GM12878 (cell line): ENCODE measurements around the gene TMEM208. TPM values are rescaled to one million over a fixed set of nuclear protein-coding genes. Genes with fewer than 3 reads are reported as not detected.
A peak's percentile ranks its signal among the peaks of the same experiment; 100 is the strongest.

ENCODE experiments used
- ATAC-seq: fragments of 200-7000 bp; cut with Tn5 transposase; 3 replicates; pipeline ENCODE4 v1.9.1; 2020; ENCODE audit warnings: mild to moderate bottlenecking, moderate library complexity
- BruUV-seq: library from RNA; stranded (reverse); fragments of 400-500 nt; replicated peaks from 2 replicates; lab custom pipeline; 2021; lab: Mats Ljungman, UMichigan
- CTCF ChIA-PET: fragments of 300-600 bp; sonication (Branson Sonifier 250); formaldehyde crosslinking; extraction: SDS; loops from one replicate; lab custom pipeline; 2021; ENCODE audit warnings: inconsistent platforms; lab: Yijun Ruan, JAX
- POLR2A ChIA-PET: fragments of 350-600 bp; formaldehyde crosslinking; extraction: SDS; loops from one replicate; lab custom pipeline; 2021; ENCODE audit warnings: inconsistent platforms; lab: Charles Lee
- RAD21 ChIA-PET: fragments of 300-600 bp; sonication (Branson Sonifier 250); formaldehyde crosslinking; loops from one replicate; lab custom pipeline; 2023; ENCODE audit warnings: antibody characterized with exemption; ENCODE audit not compliant: unreplicated experiment; lab: Charles Lee
- SMC1A ChIA-PET: fragments of 300-600 bp; sonication (Branson Sonifier 250); formaldehyde crosslinking; loops from one replicate; lab custom pipeline; 2023; ENCODE audit not compliant: unreplicated experiment, uncharacterized antibody; lab: Charles Lee
- DNase-seq: peaks from one replicate; pipeline ENCODE4 v3.0.0-alpha.2; 2011; ENCODE audit warnings: low read depth, low spot score
- FAIRE-seq: peaks from 3 replicates; lab custom pipeline; 2011; peaks lifted over from hg19 to GRCh38; lab: Jason Lieb, UNC
- H2AFZ ChIP-seq: 2 replicates; pipeline ENCODE4 v1.6.0; 2011; ENCODE audit warnings: low read depth, low read length, control low read depth; ENCODE audit not compliant: control insufficient read depth
- H3K27ac ChIP-seq: 2 replicates; pipeline ENCODE4 v1.5.1; 2011; ENCODE audit warnings: control low read depth; ENCODE audit not compliant: control insufficient read depth, insufficient read depth
- H3K27me3 ChIP-seq, 2 experiments: replicated peaks in 1 of 2; 2 replicates each; pipeline versions ENCODE4 v1.6.0 to v1.6.1; 2011; ENCODE audit warnings: low read length in 1 of 2; ENCODE audit not compliant: control insufficient read depth in 2 of 2, insufficient read depth in 2 of 2
- H3K36me3 ChIP-seq, 2 experiments: 2 replicates each; pipeline ENCODE4 v1.5.1; 2011; ENCODE audit warnings: low read length in 1 of 2; ENCODE audit not compliant: control insufficient read depth in 2 of 2, insufficient read depth in 2 of 2
- H3K4me1 ChIP-seq: 2 replicates; pipeline ENCODE4 v1.6.1; 2011; ENCODE audit warnings: mild to moderate bottlenecking, low read length, moderate library complexity, mixed read lengths; ENCODE audit not compliant: control insufficient read depth, insufficient read depth
- H3K4me2 ChIP-seq: 2 replicates; pipeline ENCODE4 v1.6.0; 2011; ENCODE audit warnings: control low read depth; ENCODE audit not compliant: control insufficient read depth, insufficient read depth
- H3K4me3 ChIP-seq: fragments of 200-600 bp; sonication (generic); 2 replicates; pipeline ENCODE4 v1.5.1; 2016
- H3K79me2 ChIP-seq: 2 replicates; pipeline ENCODE4 v1.6.0; 2011; ENCODE audit warnings: low read length; ENCODE audit not compliant: control insufficient read depth, insufficient read depth
- H3K9ac ChIP-seq: 2 replicates; pipeline ENCODE4 v1.8.0; 2011; ENCODE audit warnings: low read length, control low read depth, mixed read lengths; ENCODE audit not compliant: control insufficient read depth, insufficient read depth
- H3K9me3 ChIP-seq: replicated peaks from 3 replicates; pipeline ENCODE4 v1.5.1; 2011; ENCODE audit warnings: mild to moderate bottlenecking, low read length; ENCODE audit not compliant: control insufficient read depth, insufficient read depth
- H4K20me1 ChIP-seq: 2 replicates; pipeline ENCODE4 v1.6.0; 2011; ENCODE audit not compliant: control insufficient read depth, insufficient read depth
- BHLHE40 ChIP-seq, 2 experiments: fragments of 450-650 bp in 1 of 2; IDR thresholded peaks; 2 replicates each; pipeline ENCODE4 v1.6.1; 2011 to 2017; ENCODE audit warnings: low read depth in 2 of 2, borderline replicate concordance in 1 of 2, improper control_type of control experiment in 1 of 2, low read length in 1 of 2, mild to moderate bottlenecking in 1 of 2
- IKZF2 ChIP-seq, 2 experiments: fragments of 450-650 bp; IDR thresholded peaks; 2 replicates each; pipeline ENCODE4 v1.6.1; 2017; ENCODE audit warnings: mild to moderate bottlenecking in 2 of 2, moderate library complexity in 2 of 2
- JUND ChIP-seq: IDR thresholded peaks from 2 replicates; pipeline ENCODE4 v1.6.1; 2012; ENCODE audit warnings: low read depth, mild to moderate bottlenecking, low read length, improper control_type of control experiment, moderate library complexity
- ZNF207 ChIP-seq: fragments of 450-650 bp; IDR thresholded peaks from 2 replicates; pipeline ENCODE4 v1.6.1; 2014; ENCODE audit warnings: antibody characterized with exemption, mild to moderate bottlenecking, borderline replicate concordance
- ZNF24 ChIP-seq: fragments of 450-650 bp; IDR thresholded peaks from 2 replicates; pipeline ENCODE4 v1.6.1; 2017; ENCODE audit warnings: antibody characterized with exemption, mild to moderate bottlenecking
- WGBS: methylation state at CpG from one replicate; pipeline ENCODE4 v1.1.6; 2016; ENCODE audit warnings: low lambda C conversion rate; ENCODE audit not compliant: insufficient replicate concordance, insufficient coverage; ENCODE audit errors: missing lambda C conversion rate; 5-methylcytosine and 5-hydroxymethylcytosine counted together
- in situ Hi-C: fragments of 300-500 bp; cut with MboI; formaldehyde crosslinking; loops from 9 replicates; pipeline ENCODE4 v1.14.3; 2018; ENCODE audit warnings: mixed read lengths
- intact Hi-C: fragments of 100-400 bp; cut with micrococcal nuclease; formaldehyde crosslinking; loops from one replicate; pipeline ENCODE4 v1.14.2; 2022; ENCODE audit not compliant: unreplicated experiment
- polyA plus RNA-seq, 11 experiments: library from polyadenylated mRNA; depleted of rRNA in 4 of 11; unstranded in 6 of 11; stranded (reverse) in 5 of 11; fragments of >200 nt; fragmentation: Nextera tagmentation in 4 of 11; fragmentation: Illumina TruSeq in 1 of 11; extraction: Ambion mirVana in 4 of 11; extraction: Trizol in 1 of 11; gene quantifications; 1 replicate in 1 of 11; 2 replicates in 10 of 11; pipeline versions ENCODE4 v1.2.1 to v1.2.3, GENCODE V29; 2011 to 2016; ENCODE audit warnings: inconsistent platforms in 2 of 11, missing spikeins in 2 of 11, low read depth in 1 of 11
- total RNA-seq, 4 experiments: library from RNA; depleted of rRNA in 3 of 4; stranded (reverse); fragments of >200 nt in 3 of 4; fragmentation: Illumina TruSeq in 1 of 4; extraction: Trizol in 1 of 4; gene quantifications; 2 replicates each; pipeline versions ENCODE4 v1.2.1 to v1.2.3, GENCODE V29; 2013 to 2021

TMEM208 gene
- total and polyA plus RNA-seq, 10 of the 15 experiments (the other 5 are each of a cell fraction or from before 2014, with no cell fraction given): 34.1 to 244 (median 54.1) TPM

DNA sequence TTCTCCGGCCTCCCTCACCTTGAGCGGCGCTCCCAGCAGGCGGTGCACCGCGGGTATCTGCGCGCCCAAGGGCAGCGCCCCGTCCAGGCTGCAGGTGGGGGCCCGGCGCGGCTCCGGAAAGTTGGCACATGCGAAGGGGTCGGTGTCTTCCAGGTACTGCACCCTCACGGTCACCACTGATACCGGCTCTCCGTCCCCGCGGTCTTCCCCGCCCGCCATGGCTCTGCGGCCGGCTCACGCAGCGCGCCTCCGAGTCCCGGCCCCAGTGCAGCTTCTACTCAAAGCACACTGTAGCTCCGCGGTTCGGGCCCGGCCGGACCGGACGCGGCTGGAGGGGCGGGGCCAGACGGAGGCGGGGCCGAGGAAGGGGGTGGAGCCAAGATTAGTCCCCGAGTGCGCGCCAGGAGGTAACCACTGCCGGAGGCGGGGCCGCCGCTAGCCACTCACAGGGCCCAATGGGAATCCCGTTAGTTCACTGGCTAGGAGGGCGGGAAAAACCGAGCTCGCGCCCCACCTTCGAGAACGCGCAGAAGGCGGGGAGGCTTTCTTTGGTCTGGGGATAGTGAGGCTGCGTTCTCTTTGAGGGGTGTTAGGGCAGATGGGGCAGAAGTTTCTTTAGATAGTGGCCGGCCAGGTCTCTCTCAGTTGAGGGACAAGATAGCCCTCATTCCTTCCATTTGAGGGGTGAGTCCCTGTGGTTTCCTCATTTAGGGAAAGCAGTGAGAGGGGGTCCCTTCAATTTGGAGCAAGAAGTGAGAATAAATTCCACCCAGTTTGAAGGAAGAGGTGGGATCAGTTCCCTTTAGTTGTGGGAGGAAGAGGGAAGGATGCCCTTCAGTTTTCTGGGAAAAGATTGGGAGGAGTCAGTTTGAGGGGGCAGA lies 20.5 kb downstream of the TMEM208 start, which contains the start of gene FHOD1 (continued):
- no peak for TF ChIP-seq ZNF24
- TF ChIP-seq ZNF207: no peak

DNA sequence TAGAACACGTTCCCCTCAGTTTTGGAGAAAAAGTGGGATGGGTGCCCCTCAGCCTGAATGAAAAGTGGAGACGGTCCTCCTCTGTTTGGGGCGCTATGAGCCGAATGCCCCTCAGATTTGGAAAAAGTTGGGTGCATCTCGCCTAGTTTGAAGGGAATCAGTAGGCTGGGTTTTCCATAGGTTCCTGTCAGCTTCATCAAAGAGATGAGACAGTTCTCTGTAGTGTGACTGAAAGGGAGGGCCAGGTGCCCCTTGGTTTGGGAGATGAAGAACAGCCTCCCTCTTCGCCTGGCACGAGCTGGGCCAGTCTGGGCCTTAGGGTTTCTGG lies 21.1 kb downstream of the TMEM208 start:
- 14% methylated on average over 7 of the region's 7 CpGs for WGBS

More for the DNA sequence above, 21.1 kb downstream of the TMEM208 start:
- ChIA-PET SMC1A (interaction anchor here (0.8 to 4.1 kb wide), 6 partner anchors 10 to 266 kb away, joined by 3 to 21 read pairs (median 5); partner anchors contain the start of gene TMEM208), RAD21 (interaction anchor here (0.8 to 2.4 kb wide), 9 partner anchors 12 to 230 kb away, joined by 3 to 23 read pairs (median 7); partner anchors contain the start of genes FBXL8, NOL3 and TMEM208), POLR2A (interaction anchor here (0.8 to 8.0 kb wide), 4 partner anchors 21 to 220 kb away, joined by 3 to 100 read pairs (median 27); partner anchors contain the start of genes FBXL8, KCTD19, LRRC36 and TMEM208), CTCF (interaction anchor here (0.8 to 4.9 kb wide), 8 partner anchors 12 to 91 kb away, joined by 3 to 29 read pairs (median 5); partner anchors contain the start of genes ELMO3 and TMEM208)
- peak overlapping the region; percentile 66; the same call in 1 of the 2 replicates for H3K9ac ChIP-seq
- peak overlapping the region; percentile 92 for H3K4me2 ChIP-seq
- no peaks in the 10 kb centered on the region for H3K36me3 ChIP-seq
- ATAC-seq (no peak), DNase-seq (no peak), FAIRE-seq (no peak)
- intact Hi-C loops: no loop called here
- H3K4me3 ChIP-seq: peak overlapping the region; percentile 80
- no peaks in the 10 kb centered on the region for H4K20me1 ChIP-seq
- BruUV-seq: no TSS peak
- H2AFZ ChIP-seq: peak overlapping the region; percentile 83
- TF ChIP-seq JUND: no peak
- TF ChIP-seq IKZF2 (IDR thresholded peaks at IDR 0.05): 0 out of 4 replicates have a peak, but pooled peaks of 1 of the 2 experiments have one; percentile 20
- peak in 1 of 2 experiments; percentile 15; a peak in 1 of 4 replicates for TF ChIP-seq BHLHE40 (IDR thresholded peaks at IDR 0.05; ENCODE audit: borderline replicate concordance in 1 of 2, low read depth in 2 of 2, low read length in 1 of 2)
- in situ Hi-C loops: no loop called here
- H3K27me3 ChIP-seq: no peaks in the 10 kb centered on the region; a peak in 1 of 4 replicates
- H3K27ac ChIP-seq: no peak overlapping the region
- H3K9me3 ChIP-seq: no peaks in the 10 kb centered on the region
- peaks cover 27% of the 10 kb centered on the region for H3K79me2 ChIP-seq
- peaks cover 33% of the 10 kb centered on the region for H3K4me1 ChIP-seq
